RWPE1 (cell line): ENCODE measurements around the gene AVP.

Experiments
- CTCF ChIA-PET: fragments of 350-600 bp; sonication (Branson Sonifier 250); formaldehyde crosslinking; extraction: SDS; loops from one replicate; lab custom pipeline; 2021; lab: Yijun Ruan, JAX
- POLR2A ChIA-PET: fragments of 400-600 bp; formaldehyde crosslinking; extraction: SDS; loops from one replicate; lab custom pipeline; 2020; ENCODE audit warnings: antibody characterized with exemption; ENCODE audit not compliant: low non-redundant PET; lab: Yijun Ruan, JAX
- DNase-seq: peaks from one replicate; pipeline ENCODE4 v3.0.0; 2012; ENCODE audit warnings: low spot score
- H3K27ac ChIP-seq: fragments of 450-650 bp; 2 replicates; pipeline ENCODE4 v1.5.1; 2017
- CTCF ChIP-seq: fragments of 450-650 bp; conservative IDR thresholded peaks from 2 replicates; pipeline ENCODE4 v1.5.1; 2017; ENCODE audit warnings: low read depth, mild to moderate bottlenecking

AVP gene

GRCh38 chr20:3047486-3048419 lies 36.8 kb downstream of the AVP start:
- DNase-seq: no peak
- TF ChIP-seq CTCF: no peak
- CTCF ChIA-PET: interaction anchor here (0.9 kb wide), 1 partner anchor 182 kb away, joined by 3 read pairs; no protein-coding TSS in a partner anchor
- H3K27ac ChIP-seq: no peak overlapping the region
- POLR2A ChIA-PET: no interaction called here

- DNase-seq: peak; percentile 63
- H3K27ac ChIP-seq: peak overlapping the region; percentile 80
- CTCF ChIA-PET: interaction anchor here (0.9 kb wide), 1 partner anchor 181 kb away, joined by 3 read pairs; no protein-coding TSS in a partner anchor
- TF ChIP-seq CTCF: no peak
- POLR2A ChIA-PET: no interaction called here
Observed at GRCh38 chr20:3046677-3047462, 37.7 kb downstream of the AVP start.

- TF ChIP-seq CTCF: no peak
- CTCF ChIA-PET: no interaction called here
- peak within 1 kb of the TSS; percentile 80 for H3K27ac ChIP-seq
- POLR2A ChIA-PET: interaction anchor here (0.6 to 1.2 kb wide), 2 partner anchors 16 to 233 kb away, joined by 3 to 4 read pairs; no protein-coding TSS in a partner anchor
- DNase-seq: peak; percentile 88
Observed at GRCh38 chr20:3045816-3046676, 38.5 kb downstream of the AVP start, which contains the start of gene MRPS26. MRPS26 (plus strand) TSS chr20:3046052; CDS start chr20:3046069, 17 bp downstream.

- DNase-seq: peak; percentile 68
- H3K27ac ChIP-seq: peak overlapping the region; percentile 80
- ChIA-PET POLR2A (interaction anchor here (0.6 to 1.2 kb wide), 2 partner anchors 15 to 232 kb away, joined by 3 to 4 read pairs; no protein-coding TSS in a partner anchor), CTCF (no interaction called here)
- TF ChIP-seq CTCF: no peak
Observed at GRCh38 chr20:3045042-3045815, 39.3 kb downstream of the AVP start.

- DNase-seq: no peak
- ChIA-PET POLR2A (no interaction called here), CTCF (interaction anchor here (0.7 kb wide), 1 partner anchor 228 kb away, joined by 3 read pairs; no protein-coding TSS in a partner anchor)
- no peak for TF ChIP-seq CTCF
- H3K27ac ChIP-seq: peak overlapping the region; percentile 80
Observed at GRCh38 chr20:3044336-3044965, 40.1 kb downstream of the AVP start.
